Activated CD4-positive, alpha-beta T cell treated with anti-CD3 and anti-CD28 coated beads, Interleukin-2, amount 50 U/mL, for 48 hours (primary cell): Measurements from ENCODE around the gene PHOSPHO2.
A peak's percentile ranks its signal among the peaks of the same experiment; 100 is the strongest.

Experiments
- DNase-seq, 2 experiments: peaks; one replicate each; pipeline ENCODE4 v3.0.0-alpha.2; 2020

The PHOSPHO2 gene

DNA sequence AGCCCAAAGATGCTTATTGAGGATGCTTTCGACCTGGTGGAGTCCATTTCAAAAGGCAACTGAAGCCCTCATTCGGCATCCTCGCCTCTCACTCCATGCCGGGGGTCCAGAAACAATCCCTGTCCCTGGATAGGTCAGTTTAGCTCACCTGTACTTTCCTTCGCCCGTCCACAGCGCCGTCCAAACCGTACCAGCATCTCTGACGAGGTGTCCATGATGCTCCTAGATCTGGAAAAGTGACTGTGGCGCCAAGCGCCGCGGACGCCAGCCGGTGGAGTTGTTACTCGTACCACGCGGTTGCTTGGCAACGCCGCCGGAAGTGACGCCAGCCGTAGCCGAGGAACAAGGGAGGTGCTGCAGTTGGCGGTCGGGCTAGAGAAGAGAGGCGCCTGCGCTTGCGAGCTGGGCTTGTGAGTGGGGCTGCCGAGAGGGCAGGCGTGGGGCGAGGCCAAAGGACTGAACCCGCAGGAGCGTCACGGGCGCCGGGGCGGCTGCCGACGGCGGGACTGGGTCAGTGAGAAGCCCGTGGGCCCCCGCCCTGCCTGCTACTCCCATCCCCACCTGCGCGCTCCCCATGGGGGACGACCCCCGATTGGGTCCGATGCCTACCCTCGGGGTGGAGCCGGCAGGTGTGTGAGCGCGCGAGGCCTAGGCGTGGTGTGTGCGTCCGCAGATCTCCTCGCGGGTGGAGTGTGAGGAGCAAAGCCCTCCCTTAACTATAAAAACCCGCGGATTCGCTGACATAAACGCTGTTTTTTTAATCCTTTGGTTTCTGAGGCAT, at the start of gene PHOSPHO2, which contains the start of gene CFAP210:
TSS of gene PHOSPHO2 (plus strand) at position 357 of the 781 bp plus-strand sequence. CDS start 6,503 bp downstream, outside the sequence.
TSS of gene CFAP210 (minus strand) at position 293 of the 781 bp plus-strand sequence. CDS start at position 215, 78 bp downstream.
- DNase-seq: peak; percentile 99

DNA sequence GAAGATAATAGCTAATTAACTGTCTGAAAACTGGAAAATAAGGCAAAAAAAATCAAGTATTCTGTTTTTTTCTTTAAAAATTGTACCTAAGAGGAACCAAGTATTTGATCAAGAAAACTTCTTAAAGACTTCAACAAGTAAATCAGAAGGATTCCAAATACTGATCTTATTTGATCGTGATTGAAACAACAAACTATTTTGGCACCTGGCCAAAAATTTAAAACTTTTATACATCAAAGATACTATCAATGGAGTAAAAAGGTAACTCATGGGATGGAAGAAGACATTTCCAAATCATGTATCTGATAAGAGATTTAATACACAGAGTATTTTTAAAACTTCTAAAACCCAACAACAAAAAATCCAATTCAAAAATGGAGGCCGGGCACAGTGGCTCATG, 46.8 kb upstream of the PHOSPHO2 start:
- DNase-seq: no peak

DNA sequence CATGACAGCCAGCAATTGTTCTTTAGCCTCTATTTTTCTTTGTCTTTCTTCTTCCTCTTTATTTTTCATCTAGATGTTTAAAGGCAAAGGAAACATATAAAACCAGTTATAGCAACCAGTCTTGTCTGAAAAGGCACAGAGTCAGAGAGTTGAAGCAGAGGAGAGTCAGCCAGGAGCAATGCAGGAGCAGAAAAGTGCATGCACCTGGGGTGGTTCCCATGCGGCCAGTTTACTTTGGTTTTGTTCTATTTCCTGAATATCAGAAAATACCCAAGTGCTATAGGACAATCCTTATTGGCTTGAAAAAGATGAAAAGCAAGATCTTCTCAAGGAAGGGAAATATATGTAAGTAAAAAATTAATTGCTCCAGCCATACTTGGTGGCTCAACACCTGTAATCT, 45.0 kb upstream of the PHOSPHO2 start:
- no peak for DNase-seq

- DNase-seq: no peak
Measured at GRCh38 chr2:169653636-169654035, 40.6 kb upstream of the PHOSPHO2 start.

GRCh38 chr2:169656164-169656563, 38.1 kb upstream of the PHOSPHO2 start:
- no peak for DNase-seq

DNA sequence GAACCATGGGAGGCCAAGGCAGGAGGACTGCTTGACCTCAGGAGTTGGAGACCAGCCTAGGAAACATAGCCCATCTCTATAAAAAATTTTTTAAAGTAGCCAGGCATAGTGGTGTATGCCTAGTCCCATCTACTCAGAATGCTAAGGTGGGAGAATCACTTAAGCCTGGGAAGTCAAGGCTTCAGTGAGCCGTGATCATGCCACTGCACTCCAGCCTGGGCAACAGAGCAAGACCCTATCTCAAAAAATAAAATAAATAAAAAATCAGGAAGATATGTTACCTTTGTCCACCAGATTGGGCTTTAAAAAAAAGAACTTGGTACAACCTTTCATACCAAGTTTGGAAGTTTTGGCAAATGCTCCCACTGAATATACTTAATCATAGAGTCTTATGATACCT, 35.4 kb upstream of the PHOSPHO2 start:
- DNase-seq: no peak

- DNase-seq: no peak
Measured at GRCh38 chr2:169659320-169659719, 34.9 kb upstream of the PHOSPHO2 start.

DNA sequence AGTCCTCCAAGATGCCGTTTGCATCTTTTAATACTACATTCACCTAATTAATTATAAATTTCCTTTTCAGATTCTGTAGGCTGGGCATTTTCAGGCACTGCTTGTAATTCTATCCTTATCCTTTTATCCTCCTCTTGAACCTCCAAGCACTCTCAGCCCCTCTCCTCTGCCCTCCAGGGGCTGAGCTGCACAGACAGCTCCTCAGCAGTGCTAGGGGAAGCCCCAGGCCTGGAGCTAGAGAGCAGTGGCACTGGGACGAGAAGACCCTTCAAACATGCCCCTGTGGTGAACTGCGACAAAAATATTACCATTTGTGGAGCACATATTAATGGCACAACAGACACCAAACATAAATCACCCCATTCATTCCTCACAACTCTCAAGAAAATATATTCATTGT, 33.0 kb upstream of the PHOSPHO2 start:
- DNase-seq: no peak

- DNase-seq: no peak
Measured at GRCh38 chr2:169662744-169663143, 31.5 kb upstream of the PHOSPHO2 start.

- DNase-seq: no peak
Measured at GRCh38 chr2:169663247-169663646, 31.0 kb upstream of the PHOSPHO2 start.

- DNase-seq: no peak
Measured at GRCh38 chr2:169664600-169664977, 29.7 kb upstream of the PHOSPHO2 start.

DNA sequence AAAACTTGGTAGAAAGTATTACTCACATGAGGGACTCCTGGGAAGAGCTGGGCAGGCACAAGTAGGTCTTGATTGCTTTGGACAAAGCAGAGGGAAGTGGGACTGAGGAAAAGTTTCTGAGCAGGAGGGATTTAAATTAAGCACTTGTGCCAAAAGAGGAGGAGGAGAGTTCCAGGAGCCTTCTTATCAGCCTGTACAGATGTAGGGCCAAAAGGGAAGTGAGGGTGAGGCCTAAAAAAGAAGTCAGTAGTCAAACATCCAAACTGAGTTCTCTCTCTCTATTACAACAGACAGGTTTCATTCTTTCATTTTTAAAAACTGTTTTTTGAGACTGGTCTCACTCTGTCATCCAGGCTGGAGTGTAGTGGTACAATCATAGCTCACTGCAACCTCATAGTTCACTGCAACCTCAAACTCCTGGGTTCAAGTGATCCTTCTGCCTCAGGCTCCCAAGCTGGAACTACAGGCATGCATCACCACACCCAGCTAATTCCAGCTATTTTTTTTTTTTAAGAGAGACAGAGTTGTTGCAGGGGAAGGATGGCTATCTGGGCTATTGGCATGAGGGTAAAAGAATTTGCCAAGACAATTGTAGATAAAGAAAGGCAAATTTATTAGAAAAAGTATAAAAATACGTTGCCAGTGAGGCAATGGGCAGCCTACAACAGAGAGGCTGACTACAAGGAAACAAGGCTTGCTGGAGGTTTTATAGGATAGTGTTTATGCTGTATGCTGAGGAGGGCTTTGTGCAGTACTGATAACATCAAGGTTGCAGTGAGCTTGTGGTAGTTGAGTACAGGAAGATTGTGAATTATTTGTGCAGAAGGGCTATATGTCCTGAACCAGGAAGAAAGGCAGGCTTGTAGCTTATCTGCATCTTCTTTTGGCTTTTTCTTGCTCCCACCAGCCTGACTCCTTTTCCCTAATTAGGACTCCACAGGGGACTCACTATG, 29.0 kb upstream of the PHOSPHO2 start:
- no peak for DNase-seq

GRCh38 chr2:169667583-169667982, 26.7 kb upstream of the PHOSPHO2 start:
- no peak for DNase-seq

- DNase-seq: no peak
Measured at GRCh38 chr2:169670215-169670651, 24.0 kb upstream of the PHOSPHO2 start.

- no peak for DNase-seq
Measured at GRCh38 chr2:169670937-169671336, 23.3 kb upstream of the PHOSPHO2 start.

DNA sequence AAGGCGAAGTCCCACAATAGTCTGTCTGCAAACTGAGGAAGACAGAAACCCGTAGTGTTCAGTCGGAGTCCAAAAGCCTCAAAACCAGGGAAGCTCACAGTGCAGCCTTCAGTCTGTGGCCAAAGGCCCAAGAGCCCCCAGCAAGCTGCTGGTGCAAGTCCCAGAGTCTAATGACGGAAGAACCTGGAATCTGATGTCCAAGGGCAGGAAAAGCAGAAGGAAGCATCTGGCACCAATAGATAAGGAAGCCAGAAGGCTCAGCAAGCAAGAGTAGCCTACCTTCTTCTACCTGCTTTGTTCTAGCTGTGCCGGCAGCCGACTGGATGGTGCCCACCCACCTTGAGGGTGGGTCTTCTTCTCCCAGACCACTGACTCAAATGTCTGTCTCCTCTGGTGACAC, 21.9 kb upstream of the PHOSPHO2 start:
- no peak for DNase-seq

DNA sequence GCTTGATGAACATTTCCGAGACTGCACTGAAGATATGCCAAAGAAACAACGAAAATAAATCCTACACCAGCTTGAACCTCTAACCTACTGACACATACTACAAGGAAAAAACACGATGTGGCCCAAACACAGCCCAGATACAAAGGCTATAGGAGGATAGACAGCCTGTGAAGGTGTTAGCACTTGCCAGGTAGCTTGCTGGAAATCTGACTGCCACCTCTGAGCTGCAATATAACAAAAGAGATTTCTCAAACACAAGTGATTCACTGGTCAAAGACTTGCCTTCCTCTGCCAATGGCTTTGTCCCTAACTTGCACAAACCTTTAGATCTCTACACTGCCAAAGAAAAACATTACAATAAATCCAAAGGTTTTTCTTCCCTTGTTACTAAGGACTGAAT, 21.2 kb upstream of the PHOSPHO2 start:
- DNase-seq: no peak

GRCh38 chr2:169673921-169674320, 20.3 kb upstream of the PHOSPHO2 start:
- no peak for DNase-seq

GRCh38 chr2:169676357-169676756, 17.9 kb upstream of the PHOSPHO2 start:
- DNase-seq: no peak

- DNase-seq: no peak
Measured at GRCh38 chr2:169676850-169677249, 17.4 kb upstream of the PHOSPHO2 start.

GRCh38 chr2:169683054-169683424, 11.2 kb upstream of the PHOSPHO2 start:
- DNase-seq: peak in 1 of 2 experiments; percentile 11

DNA sequence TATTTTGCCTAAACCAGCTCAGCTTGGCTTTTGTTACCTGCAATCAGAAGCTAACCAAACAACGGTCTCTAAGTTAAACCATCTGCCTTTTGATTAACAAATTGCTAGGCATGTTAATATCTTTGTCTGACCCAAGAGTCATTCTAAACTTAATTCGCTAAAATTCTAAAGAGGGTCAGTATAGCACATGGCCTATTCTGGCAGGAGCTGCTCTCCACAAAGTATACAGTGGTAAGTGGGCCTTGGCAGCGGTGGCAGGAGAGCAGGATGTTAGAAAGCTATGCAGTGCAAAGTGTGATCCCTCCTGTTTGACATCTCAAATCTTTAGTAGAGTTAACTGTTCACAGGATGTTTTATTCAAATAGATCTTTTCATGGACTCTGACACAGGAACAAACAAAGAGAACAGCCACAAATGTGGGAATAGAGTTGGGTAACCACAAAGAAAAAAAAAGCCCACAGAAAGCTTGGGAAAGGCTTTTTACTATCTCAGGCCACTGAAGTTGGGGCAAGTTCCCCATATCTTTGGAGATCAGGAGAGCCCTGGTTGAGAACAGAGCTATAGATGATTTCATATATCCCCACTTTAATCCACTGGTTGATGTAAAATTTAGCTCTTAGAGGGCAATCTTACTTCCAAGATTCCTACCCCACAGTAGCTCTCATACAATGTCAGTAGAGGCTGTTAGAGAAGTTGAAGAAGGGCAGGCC, 10.7 kb upstream of the PHOSPHO2 start:
- no peak for DNase-seq

GRCh38 chr2:169684135-169684565, 10.1 kb upstream of the PHOSPHO2 start:
- DNase-seq: no peak
